Suprapubic skin (tissue), 4 donors: ENCODE measurements around the gene KCNJ6. TPM values are rescaled to one million over a fixed set of nuclear protein-coding genes. Genes with fewer than 3 reads are reported as not detected.

Source experiments
- DNase-seq, 2 donors: peaks; one replicate each; pipeline ENCODE4 v3.0.0-alpha.2; 2019; ENCODE audit warnings: low spot score in 2 of 2
- H3K27ac ChIP-seq: fragments of 200-600 bp; sonication (generic); one replicate; pipeline ENCODE4 v1.5.1; 2019
- H3K27me3 ChIP-seq: fragments of 200-600 bp; sonication (generic); one replicate; pipeline ENCODE4 v1.5.1; 2019
- H3K36me3 ChIP-seq: fragments of 200-600 bp; sonication (generic); one replicate; pipeline ENCODE4 v1.5.1; 2019
- H3K4me1 ChIP-seq: fragments of 200-600 bp; sonication (generic); one replicate; pipeline ENCODE4 v1.5.1; 2019
- H3K4me3 ChIP-seq: fragments of 200-600 bp; sonication (generic); one replicate; pipeline ENCODE4 v1.5.1; 2019; ENCODE audit warnings: mild to moderate bottlenecking
- H3K9me3 ChIP-seq: fragments of 200-600 bp; sonication (generic); one replicate; pipeline ENCODE4 v1.5.1; 2019
- EP300 ChIP-seq: sonication (generic); formaldehyde crosslinking; IDR thresholded peaks from one replicate; pipeline ENCODE4 v1.6.1; 2017; ENCODE audit warnings: antibody characterized with exemption
- POLR2A ChIP-seq, 2 donors: fragments of 450-650 bp; IDR thresholded peaks; one replicate each; pipeline ENCODE4 v1.6.1; 2017; ENCODE audit warnings: antibody characterized with exemption in 2 of 2, mild to moderate bottlenecking in 2 of 2, moderate library complexity in 2 of 2
- POLR2AphosphoS5 ChIP-seq, 3 donors: sonication (generic); formaldehyde crosslinking; IDR thresholded peaks; one replicate each; pipeline ENCODE4 v1.6.1; 2017; ENCODE audit warnings: antibody characterized with exemption in 3 of 3
- WGBS: methylation state at CpG from one replicate; pipeline ENCODE4 v1.1.5; 2018; 5-methylcytosine and 5-hydroxymethylcytosine counted together
- total RNA-seq, 4 donors: library from RNA; depleted of rRNA; stranded (reverse); fragments of >200 nt; gene quantifications; one replicate each; pipeline ENCODE4 v1.1.0, GENCODE V29; 2016
- TF ChIP-seq, protein P1 (sequence below), 2 donors: fragments of 200-600 bp in 1 of 2; fragments of 450-650 bp in 1 of 2; sonication (generic) in 1 of 2; IDR thresholded peaks; one replicate each; pipeline ENCODE4 v1.5.1; 2016 to 2019; ENCODE audit warnings: antibody characterized with exemption in 2 of 2, mild to moderate bottlenecking in 1 of 2, moderate library complexity in 1 of 2

Gene KCNJ6
- total RNA-seq, 4 donors from 2014 or later = not detected

DNA sequence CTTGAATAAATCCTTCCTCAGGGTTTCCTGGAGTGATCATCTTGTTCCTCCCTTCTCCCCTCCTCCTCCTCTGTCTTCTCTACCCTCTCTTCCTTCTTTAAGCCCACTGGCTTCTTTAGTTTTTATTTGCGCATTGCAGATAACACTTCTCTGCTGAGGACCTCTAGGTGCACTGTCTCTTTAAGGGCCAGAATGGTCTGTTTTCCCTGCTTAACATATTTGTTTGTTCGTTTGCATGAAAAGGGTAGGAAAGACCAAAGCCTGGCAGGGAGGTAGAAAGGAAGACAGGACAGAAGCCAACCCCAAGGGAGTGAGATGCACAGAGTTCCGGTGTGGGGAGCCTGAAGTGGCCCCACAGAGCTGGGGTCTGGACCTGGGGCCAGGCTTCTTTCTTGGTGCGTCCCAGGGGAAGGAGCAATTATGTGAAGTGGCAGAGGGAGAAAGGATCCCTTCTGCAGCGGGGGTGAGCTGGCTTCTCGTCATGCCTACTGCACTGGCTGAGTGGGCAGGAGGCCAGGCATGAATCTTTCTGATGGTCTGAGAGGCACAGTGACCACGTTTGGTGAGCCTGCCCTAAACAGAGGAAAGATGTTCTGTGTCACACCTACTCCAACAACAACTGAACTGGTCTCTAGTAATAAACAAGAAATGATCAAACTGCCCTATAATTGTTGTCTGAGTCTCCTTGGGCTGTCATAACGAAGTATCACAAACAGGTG, 232.7 kb downstream of the KCNJ6 start:
- TF ChIP-seq POLR2AphosphoS5 (IDR thresholded peaks at IDR 0.05) = no peak
- TF ChIP-seq, protein P1, sequence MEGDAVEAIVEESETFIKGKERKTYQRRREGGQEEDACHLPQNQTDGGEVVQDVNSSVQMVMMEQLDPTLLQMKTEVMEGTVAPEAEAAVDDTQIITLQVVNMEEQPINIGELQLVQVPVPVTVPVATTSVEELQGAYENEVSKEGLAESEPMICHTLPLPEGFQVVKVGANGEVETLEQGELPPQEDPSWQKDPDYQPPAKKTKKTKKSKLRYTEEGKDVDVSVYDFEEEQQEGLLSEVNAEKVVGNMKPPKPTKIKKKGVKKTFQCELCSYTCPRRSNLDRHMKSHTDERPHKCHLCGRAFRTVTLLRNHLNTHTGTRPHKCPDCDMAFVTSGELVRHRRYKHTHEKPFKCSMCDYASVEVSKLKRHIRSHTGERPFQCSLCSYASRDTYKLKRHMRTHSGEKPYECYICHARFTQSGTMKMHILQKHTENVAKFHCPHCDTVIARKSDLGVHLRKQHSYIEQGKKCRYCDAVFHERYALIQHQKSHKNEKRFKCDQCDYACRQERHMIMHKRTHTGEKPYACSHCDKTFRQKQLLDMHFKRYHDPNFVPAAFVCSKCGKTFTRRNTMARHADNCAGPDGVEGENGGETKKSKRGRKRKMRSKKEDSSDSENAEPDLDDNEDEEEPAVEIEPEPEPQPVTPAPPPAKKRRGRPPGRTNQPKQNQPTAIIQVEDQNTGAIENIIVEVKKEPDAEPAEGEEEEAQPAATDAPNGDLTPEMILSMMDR (IDR thresholded peaks at IDR 0.05) = no peak
- TF ChIP-seq EP300 = no peak
- no peak for TF ChIP-seq POLR2A (IDR thresholded peaks at IDR 0.05)
- H3K27me3 ChIP-seq = no peaks in the 10 kb centered on the region
- DNase-seq = no peak
- no peaks in the 10 kb centered on the region for H3K36me3 ChIP-seq
- no peak overlapping the region for H3K27ac ChIP-seq
- no peaks in the 10 kb centered on the region for H3K9me3 ChIP-seq
- no peak overlapping the region for H3K4me3 ChIP-seq
- 52% methylated on average over 8 of the region's 8 CpGs for WGBS
- peaks cover 7% of the 10 kb centered on the region for H3K4me1 ChIP-seq

DNA sequence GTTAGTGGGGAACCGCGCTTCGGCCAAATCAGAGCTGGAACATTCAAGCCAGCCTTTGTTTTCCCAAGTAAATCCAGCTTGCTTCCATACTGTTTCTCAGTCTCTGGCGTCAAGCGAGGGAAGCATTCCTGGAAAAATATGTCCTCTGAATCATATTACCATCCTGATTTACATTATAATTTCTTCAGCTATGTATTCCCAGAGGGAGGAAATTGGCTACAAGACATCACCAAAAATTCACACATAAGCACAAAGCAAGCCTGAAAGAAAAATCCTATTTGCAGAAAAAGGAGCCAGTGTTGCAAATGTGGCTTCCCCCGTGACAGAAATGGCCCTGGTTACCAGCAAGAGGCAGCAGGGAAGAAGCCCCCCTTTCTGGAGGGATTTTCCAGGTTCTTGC, 233.3 kb downstream of the KCNJ6 start:
- H3K9me3 ChIP-seq = no peaks in the 10 kb centered on the region
- no peak overlapping the region for H3K4me3 ChIP-seq
- no peak overlapping the region for H3K27ac ChIP-seq
- peaks cover 7% of the 10 kb centered on the region for H3K4me1 ChIP-seq
- WGBS = 56% methylated on average over 5 of the region's 6 CpGs
- DNase-seq = no peak
- H3K27me3 ChIP-seq = no peaks in the 10 kb centered on the region
- no peaks in the 10 kb centered on the region for H3K36me3 ChIP-seq
- TF ChIP-seq, protein P1 (IDR thresholded peaks at IDR 0.05) = no peak
- TF ChIP-seq POLR2AphosphoS5 (IDR thresholded peaks at IDR 0.05) = no peak
- TF ChIP-seq EP300 = no peak
- no peak for TF ChIP-seq POLR2A (IDR thresholded peaks at IDR 0.05)

DNA sequence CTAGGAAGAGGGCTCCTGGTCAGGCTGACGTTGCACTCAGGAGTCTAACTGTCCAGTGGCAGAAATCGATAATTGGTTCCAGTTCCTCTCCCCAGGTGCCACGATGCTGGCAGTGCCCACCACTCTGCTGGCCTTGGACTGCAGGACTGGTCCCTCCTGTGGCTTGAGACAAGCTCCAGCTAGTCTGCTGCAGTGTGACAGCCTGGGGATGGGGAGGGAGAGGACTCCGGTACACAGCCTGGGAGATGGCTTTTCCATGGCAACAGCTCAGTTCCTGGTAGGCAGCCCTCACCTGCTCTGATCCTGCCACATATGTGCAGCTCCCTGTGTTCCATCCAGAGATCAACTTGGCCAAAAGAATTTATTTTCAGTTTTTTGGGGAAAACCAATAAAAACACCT, 239.3 kb downstream of the KCNJ6 start:
- H3K4me1 ChIP-seq = peaks cover 3% of the 10 kb centered on the region
- H3K27me3 ChIP-seq = peaks cover 17% of the 10 kb centered on the region
- H3K9me3 ChIP-seq = no peaks in the 10 kb centered on the region
- DNase-seq = no peak
- H3K27ac ChIP-seq = no peak overlapping the region
- no CpG with 5 or more reads among the region's 4 CpGs for WGBS
- H3K36me3 ChIP-seq = no peaks in the 10 kb centered on the region
- H3K4me3 ChIP-seq = no peak overlapping the region
- no peak for TF ChIP-seq POLR2AphosphoS5 (IDR thresholded peaks at IDR 0.05)
- TF ChIP-seq, protein P1 (IDR thresholded peaks at IDR 0.05) = no peak
- no peak for TF ChIP-seq EP300
- TF ChIP-seq POLR2A (IDR thresholded peaks at IDR 0.05) = no peak

DNA sequence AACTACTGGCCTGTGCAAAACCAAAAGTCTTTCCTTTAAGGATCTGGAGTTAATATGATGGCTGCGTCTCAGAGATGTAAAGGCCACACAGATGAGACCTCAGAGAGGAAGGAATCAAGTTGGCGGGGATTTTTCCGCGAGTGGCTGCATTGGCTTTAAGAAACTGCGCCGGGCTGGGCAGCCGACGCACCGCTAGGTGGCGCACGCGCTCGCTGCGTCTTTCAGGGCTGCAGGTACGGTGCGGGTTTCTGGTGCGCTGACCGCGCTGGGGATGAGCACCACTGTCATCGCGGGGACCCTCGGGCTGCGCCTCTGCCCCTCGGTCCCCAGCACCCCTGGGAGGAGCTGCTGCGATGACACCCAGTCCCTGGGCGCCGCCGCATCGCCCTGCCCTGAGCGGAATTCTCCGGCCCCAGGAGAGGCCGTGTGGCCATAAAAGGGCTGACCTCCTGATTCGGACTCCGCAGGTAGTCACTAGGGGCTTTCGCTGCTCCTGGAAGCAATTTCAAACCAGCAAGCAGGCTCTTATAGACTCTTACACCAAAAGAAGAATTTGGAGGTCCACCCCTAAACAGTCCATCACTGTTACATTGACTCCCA, 241.0 kb downstream of the KCNJ6 start:
- TF ChIP-seq, protein P1 (IDR thresholded peaks at IDR 0.05) = peak; percentile 59 to 96
- TF ChIP-seq POLR2AphosphoS5 (IDR thresholded peaks at IDR 0.05) = no peak
- 14% methylated on average over 4 of the region's 35 CpGs for WGBS
- no peak overlapping the region for H3K4me3 ChIP-seq

DNA sequence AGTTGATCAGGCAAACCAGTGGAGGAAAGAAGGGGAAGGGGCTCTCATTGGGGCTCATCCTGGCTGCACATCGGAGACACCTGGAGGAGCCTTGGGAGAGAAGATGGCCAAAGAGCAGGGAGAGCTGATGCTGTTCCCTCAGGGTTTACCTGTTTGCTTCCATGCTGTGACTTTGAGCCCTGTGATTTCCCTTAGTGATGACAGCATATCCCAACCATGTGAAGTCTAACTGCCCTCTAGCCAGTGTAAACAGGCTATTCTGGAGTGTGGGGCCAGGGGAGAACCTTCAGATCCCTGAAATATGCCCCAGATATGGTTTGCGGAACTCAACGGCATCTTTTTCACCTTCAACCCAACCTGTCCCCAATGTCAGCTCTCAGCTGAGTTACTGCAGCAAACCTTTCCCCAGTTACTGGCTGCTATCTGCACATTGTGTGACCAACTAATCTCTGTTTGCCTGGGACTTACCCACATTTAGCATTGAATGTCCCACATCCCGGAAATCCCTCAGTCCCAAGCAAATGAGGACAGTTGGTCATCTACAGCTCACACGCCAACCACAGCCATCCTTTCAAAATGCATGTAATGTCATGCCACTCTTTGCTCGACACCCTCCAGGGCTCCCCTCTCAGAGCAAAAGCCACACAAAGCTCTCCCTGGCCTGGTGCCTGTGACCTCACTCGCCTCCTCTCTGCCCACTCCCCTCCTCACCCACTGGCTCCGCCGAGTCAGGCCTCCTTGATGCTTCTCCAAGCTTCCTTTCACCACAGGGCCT, 242.3 kb downstream of the KCNJ6 start:
- H3K4me3 ChIP-seq = no peak overlapping the region
- no peaks in the 10 kb centered on the region for H3K9me3 ChIP-seq
- no peaks in the 10 kb centered on the region for H3K36me3 ChIP-seq
- H3K27me3 ChIP-seq = peaks cover 20% of the 10 kb centered on the region
- TF ChIP-seq, protein P1 (IDR thresholded peaks at IDR 0.05) = no peak
- TF ChIP-seq POLR2AphosphoS5 (IDR thresholded peaks at IDR 0.05) (no peak), POLR2A (IDR thresholded peaks at IDR 0.05) (no peak), EP300 (no peak)
- H3K4me1 ChIP-seq = peaks cover 3% of the 10 kb centered on the region
- 90% methylated on average over 9 of the region's 9 CpGs for WGBS
- DNase-seq = no peak
- H3K27ac ChIP-seq = no peak overlapping the region

More for the DNA sequence above, 241.0 kb downstream of the KCNJ6 start:
- Histone ChIP-seq H3K27me3 (peaks cover 20% of the 10 kb centered on the region), H3K36me3 (no peaks in the 10 kb centered on the region), H3K4me1 (peaks cover 3% of the 10 kb centered on the region), H3K27ac (no peak overlapping the region), H3K9me3 (no peaks in the 10 kb centered on the region)
- no peak for DNase-seq
